GM23338 (cell line): Measurements from ENCODE around the gene MAP2K5. TPM values are rescaled to one million over a fixed set of nuclear protein-coding genes. Genes with fewer than 3 reads are reported as not detected.

Experiments
- ATAC-seq: fragments of 200-7000 bp; cut with Tn5 transposase; 3 replicates; pipeline ENCODE4 v1.9.1; 2020
- DNase-seq: peaks from one replicate; pipeline ENCODE4 v3.0.0-alpha.2; 2015; ENCODE audit warnings: low spot score
- H2AFZ ChIP-seq: fragments of 200-600 bp; sonication (generic); 2 replicates; pipeline ENCODE4 v1.8.0; 2016; ENCODE audit warnings: antibody characterized with exemption, mild to moderate bottlenecking, moderate library complexity
- H3F3A ChIP-seq: fragments of 200-600 bp; sonication (generic); replicated peaks from 2 replicates; pipeline ENCODE4 v1.8.0; 2017; ENCODE audit warnings: antibody characterized with exemption, mixed run types, low read depth
- H3K27ac ChIP-seq: fragments of 200-600 bp; sonication (generic); 2 replicates; pipeline ENCODE4 v1.6.1; 2016; ENCODE audit warnings: low read depth
- H3K27me3 ChIP-seq: fragments of 200-600 bp; sonication (generic); 2 replicates; pipeline ENCODE4 v1.8.0; 2016; ENCODE audit warnings: mild to moderate bottlenecking, mixed run types, moderate library complexity; ENCODE audit not compliant: insufficient read depth
- H3K36me3 ChIP-seq: fragments of 200-600 bp; sonication (generic); 2 replicates; pipeline ENCODE4 v1.8.0; 2016; ENCODE audit warnings: mild to moderate bottlenecking; ENCODE audit not compliant: insufficient read depth
- H3K4me1 ChIP-seq: fragments of 200-600 bp; sonication (generic); 2 replicates; pipeline ENCODE4 v1.8.0; 2016; ENCODE audit warnings: mild to moderate bottlenecking, moderate library complexity; ENCODE audit not compliant: insufficient read depth
- H3K4me2 ChIP-seq: fragments of 200-600 bp; sonication (generic); 2 replicates; pipeline ENCODE4 v1.7.1; 2017; ENCODE audit warnings: mixed run types
- H3K4me3 ChIP-seq: fragments of 200-600 bp; sonication (generic); 2 replicates; pipeline ENCODE4 v1.6.1; 2016; ENCODE audit warnings: mixed run types
- H3K79me2 ChIP-seq: fragments of 200-600 bp; sonication (generic); replicated peaks from 2 replicates; pipeline ENCODE4 v1.8.0; 2017; ENCODE audit warnings: mild to moderate bottlenecking; ENCODE audit not compliant: insufficient read depth
- H3K9me2 ChIP-seq: fragments of 200-600 bp; sonication (generic); 2 replicates; pipeline ENCODE4 v1.8.0; 2017; ENCODE audit not compliant: insufficient read depth
- H4K20me1 ChIP-seq: fragments of 200-600 bp; sonication (generic); replicated peaks from 2 replicates; pipeline ENCODE4 v1.8.0; 2017; ENCODE audit warnings: mild to moderate bottlenecking; ENCODE audit not compliant: insufficient read depth
- H3K27ac Mint-ChIP-seq: 2 replicates; pipeline ENCODE4 v1.8.0; 2020; ENCODE audit warnings: inconsistent platforms, mild to moderate bottlenecking, moderate library complexity, mixed read lengths
- H3K27me3 Mint-ChIP-seq: 3 replicates; pipeline ENCODE4 v1.8.0; 2022; ENCODE audit warnings: low read depth, mild to moderate bottlenecking, moderate library complexity, mixed read lengths, inconsistent platforms; ENCODE audit not compliant: insufficient read depth, poor library complexity
- H3K36me3 Mint-ChIP-seq: 3 replicates; pipeline ENCODE4 v1.8.0; 2021; ENCODE audit warnings: low read depth, mild to moderate bottlenecking, inconsistent platforms, moderate library complexity, mixed read lengths
- H3K4me1 Mint-ChIP-seq: 3 replicates; pipeline ENCODE4 v1.8.0; 2020; ENCODE audit warnings: mild to moderate bottlenecking, inconsistent platforms, mixed read lengths
- H3K4me3 Mint-ChIP-seq: 3 replicates; pipeline ENCODE4 v1.8.0; 2021; ENCODE audit warnings: moderate library complexity, mild to moderate bottlenecking, inconsistent platforms, mixed read lengths
- H3K9me3 Mint-ChIP-seq: 3 replicates; pipeline ENCODE4 v1.8.0; 2020; ENCODE audit warnings: moderate library complexity, mild to moderate bottlenecking, inconsistent platforms, mixed read lengths
- EZH2phosphoT487 ChIP-seq: fragments of 200-600 bp; sonication (generic); IDR thresholded peaks from one replicate; pipeline ENCODE4 v1.8.1; 2018; ENCODE audit warnings: antibody characterized with exemption; ENCODE audit not compliant: unreplicated experiment
- JUNB ChIP-seq: IDR thresholded peaks from one replicate; pipeline ENCODE4 v1.6.1; 2016; ENCODE audit warnings: antibody characterized with exemption; ENCODE audit not compliant: unreplicated experiment
- POLR2AphosphoS5 ChIP-seq: IDR thresholded peaks from 2 replicates; pipeline ENCODE4 v1.6.1; 2016; ENCODE audit warnings: antibody characterized with exemption, low read depth
- ZNF331 ChIP-seq: fragments of 250-450 bp; sonication (Bioruptor Pico); IDR thresholded peaks from 2 replicates; pipeline ENCODE4 v1.5.0; 2020; ENCODE audit warnings: low read depth, mild to moderate bottlenecking, moderate library complexity
- polyA plus RNA-seq: library from polyadenylated mRNA; unstranded; fragments of >200 nt; fragmentation: Nextera tagmentation; extraction: Ambion mirVana; gene quantifications from 2 replicates; pipeline ENCODE4 v1.2.1, GENCODE V29; 2016
- total RNA-seq: library from RNA; depleted of rRNA; stranded (reverse); fragments of >200 nt; shearing (Covaris generic); gene quantifications from 2 replicates; pipeline ENCODE4 v1.2.3, GENCODE V29; 2014
- TF ChIP-seq, protein P1 (sequence below): fragments of 250-450 bp; sonication (Bioruptor Pico); IDR thresholded peaks from 2 replicates; pipeline ENCODE4 v1.5.0; 2020; ENCODE audit warnings: mild to moderate bottlenecking, moderate library complexity
- TF ChIP-seq, protein P2 (sequence below): IDR thresholded peaks from one replicate; pipeline ENCODE4 v1.6.1; 2018; ENCODE audit warnings: antibody characterized with exemption; ENCODE audit not compliant: unreplicated experiment

The MAP2K5 gene
- total and polyA plus RNA-seq, 2 experiments from 2014 or later, result 6.5 to 13.6 TPM

DNA sequence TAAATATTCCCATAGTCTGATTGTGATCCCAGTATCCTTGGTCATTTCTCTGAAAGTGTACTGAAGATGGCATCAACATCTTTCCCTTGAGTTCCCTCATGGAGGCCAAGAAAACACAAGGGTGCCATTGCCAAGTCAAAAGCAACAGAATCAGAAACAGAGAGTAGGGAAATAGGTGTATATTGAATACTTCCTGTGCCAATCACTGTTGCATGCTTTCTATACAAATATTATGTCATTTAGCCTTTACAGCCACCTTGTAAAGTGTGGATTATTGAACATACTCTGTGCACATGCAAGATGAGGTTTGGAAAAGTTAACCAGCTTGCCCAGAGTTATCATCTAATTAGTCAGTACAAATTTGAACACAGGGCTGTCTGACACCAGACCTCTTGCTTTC lies 117.9 kb downstream of the MAP2K5 start (continued):
- TF ChIP-seq, protein P1, sequence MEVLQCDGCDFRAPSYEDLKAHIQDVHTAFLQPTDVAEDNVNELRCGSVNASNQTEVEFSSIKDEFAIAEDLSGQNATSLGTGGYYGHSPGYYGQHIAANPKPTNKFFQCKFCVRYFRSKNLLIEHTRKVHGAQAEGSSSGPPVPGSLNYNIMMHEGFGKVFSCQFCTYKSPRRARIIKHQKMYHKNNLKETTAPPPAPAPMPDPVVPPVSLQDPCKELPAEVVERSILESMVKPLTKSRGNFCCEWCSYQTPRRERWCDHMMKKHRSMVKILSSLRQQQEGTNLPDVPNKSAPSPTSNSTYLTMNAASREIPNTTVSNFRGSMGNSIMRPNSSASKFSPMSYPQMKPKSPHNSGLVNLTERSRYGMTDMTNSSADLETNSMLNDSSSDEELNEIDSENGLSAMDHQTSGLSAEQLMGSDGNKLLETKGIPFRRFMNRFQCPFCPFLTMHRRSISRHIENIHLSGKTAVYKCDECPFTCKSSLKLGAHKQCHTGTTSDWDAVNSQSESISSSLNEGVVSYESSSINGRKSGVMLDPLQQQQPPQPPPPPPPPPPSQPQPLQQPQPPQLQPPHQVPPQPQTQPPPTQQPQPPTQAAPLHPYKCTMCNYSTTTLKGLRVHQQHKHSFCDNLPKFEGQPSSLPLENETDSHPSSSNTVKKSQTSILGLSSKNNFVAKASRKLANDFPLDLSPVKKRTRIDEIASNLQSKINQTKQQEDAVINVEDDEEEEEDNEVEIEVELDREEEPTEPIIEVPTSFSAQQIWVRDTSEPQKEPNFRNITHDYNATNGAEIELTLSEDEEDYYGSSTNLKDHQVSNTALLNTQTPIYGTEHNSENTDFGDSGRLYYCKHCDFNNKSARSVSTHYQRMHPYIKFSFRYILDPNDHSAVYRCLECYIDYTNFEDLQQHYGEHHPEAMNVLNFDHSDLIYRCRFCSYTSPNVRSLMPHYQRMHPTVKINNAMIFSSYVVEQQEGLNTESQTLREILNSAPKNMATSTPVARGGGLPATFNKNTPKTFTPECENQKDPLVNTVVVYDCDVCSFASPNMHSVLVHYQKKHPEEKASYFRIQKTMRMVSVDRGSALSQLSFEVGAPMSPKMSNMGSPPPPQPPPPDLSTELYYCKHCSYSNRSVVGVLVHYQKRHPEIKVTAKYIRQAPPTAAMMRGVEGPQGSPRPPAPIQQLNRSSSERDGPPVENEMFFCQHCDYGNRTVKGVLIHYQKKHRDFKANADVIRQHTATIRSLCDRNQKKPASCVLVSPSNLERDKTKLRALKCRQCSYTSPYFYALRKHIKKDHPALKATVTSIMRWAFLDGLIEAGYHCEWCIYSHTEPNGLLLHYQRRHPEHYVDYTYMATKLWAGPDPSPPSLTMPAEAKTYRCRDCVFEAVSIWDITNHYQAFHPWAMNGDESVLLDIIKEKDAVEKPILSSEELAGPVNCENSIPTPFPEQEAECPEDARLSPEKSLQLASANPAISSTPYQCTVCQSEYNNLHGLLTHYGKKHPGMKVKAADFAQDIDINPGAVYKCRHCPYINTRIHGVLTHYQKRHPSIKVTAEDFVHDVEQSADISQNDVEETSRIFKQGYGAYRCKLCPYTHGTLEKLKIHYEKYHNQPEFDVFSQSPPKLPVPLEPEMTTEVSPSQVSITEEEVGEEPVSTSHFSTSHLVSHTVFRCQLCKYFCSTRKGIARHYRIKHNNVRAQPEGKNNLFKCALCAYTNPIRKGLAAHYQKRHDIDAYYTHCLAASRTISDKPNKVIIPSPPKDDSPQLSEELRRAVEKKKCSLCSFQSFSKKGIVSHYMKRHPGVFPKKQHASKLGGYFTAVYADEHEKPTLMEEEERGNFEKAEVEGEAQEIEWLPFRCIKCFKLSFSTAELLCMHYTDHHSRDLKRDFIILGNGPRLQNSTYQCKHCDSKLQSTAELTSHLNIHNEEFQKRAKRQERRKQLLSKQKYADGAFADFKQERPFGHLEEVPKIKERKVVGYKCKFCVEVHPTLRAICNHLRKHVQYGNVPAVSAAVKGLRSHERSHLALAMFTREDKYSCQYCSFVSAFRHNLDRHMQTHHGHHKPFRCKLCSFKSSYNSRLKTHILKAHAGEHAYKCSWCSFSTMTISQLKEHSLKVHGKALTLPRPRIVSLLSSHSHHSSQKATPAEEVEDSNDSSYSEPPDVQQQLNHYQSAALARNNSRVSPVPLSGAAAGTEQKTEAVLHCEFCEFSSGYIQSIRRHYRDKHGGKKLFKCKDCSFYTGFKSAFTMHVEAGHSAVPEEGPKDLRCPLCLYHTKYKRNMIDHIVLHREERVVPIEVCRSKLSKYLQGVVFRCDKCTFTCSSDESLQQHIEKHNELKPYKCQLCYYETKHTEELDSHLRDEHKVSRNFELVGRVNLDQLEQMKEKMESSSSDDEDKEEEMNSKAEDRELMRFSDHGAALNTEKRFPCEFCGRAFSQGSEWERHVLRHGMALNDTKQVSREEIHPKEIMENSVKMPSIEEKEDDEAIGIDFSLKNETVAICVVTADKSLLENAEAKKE (CRISPR knock-in tag), result no peak
- TF ChIP-seq JUNB, result no peak

DNA sequence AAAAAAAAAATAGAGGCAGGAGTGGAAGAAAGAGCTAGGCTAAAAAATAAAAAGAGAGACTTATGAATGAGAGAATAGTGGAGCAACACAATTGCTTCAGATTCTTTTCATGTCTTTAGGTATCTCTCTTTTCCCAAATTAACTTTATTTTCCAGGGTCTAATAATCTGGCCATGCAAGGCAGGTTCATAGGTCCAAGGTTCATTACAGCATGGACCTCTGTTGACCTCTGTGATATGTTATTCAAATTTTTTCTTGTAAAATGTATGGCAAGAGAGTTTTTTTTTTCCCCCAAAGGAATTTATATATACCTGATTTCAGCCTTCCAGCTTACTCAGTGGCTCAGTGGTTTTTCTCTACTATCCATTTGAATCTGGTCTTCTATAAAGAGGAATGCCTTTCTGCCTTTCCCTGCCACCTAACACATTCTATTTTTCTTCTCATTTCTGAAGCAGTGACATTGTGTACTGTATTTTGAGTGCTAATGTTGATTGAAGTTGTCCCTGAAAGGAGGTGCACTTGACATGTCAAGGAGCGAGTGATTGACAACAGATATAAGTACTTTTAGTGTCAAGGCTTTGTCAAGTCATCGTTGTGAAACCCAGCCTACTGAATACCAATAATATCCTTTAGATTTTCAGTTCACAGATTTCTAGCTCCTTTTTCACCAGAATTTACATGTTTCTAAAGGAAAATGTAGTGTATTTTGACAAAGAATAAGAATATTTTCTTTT lies 118.5 kb downstream of the MAP2K5 start:
- no peaks in the 10 kb centered on the region for H3K27me3 ChIP-seq
- H4K20me1 ChIP-seq, result no peaks in the 10 kb centered on the region
- H3F3A ChIP-seq, result no peaks in the 10 kb centered on the region
- H3K4me3 ChIP-seq, result no peak overlapping the region
- Mint-ChIP-seq H3K27ac (no peak overlapping the region; the same call in 1 of the 2 replicates), H3K4me3 (no peak overlapping the region), H3K36me3 (no peaks in the 10 kb centered on the region; the same call in 2 of the 3 replicates), H3K27me3 (no peaks in the 10 kb centered on the region), H3K9me3 (no peaks in the 10 kb centered on the region), H3K4me1 (peaks cover 3% of the 10 kb centered on the region; the same call in 1 of the 3 replicates)
- no peaks in the 10 kb centered on the region for H3K9me2 ChIP-seq
- DNase-seq (no peak), ATAC-seq (no peak)
- no peaks in the 10 kb centered on the region for H3K79me2 ChIP-seq
- no peaks in the 10 kb centered on the region for H3K36me3 ChIP-seq
- H3K4me1 ChIP-seq, result no peaks in the 10 kb centered on the region
- H3K4me2 ChIP-seq, result no peak overlapping the region
- H2AFZ ChIP-seq, result no peak overlapping the region
- no peak overlapping the region for H3K27ac ChIP-seq
- TF ChIP-seq, protein P2, sequence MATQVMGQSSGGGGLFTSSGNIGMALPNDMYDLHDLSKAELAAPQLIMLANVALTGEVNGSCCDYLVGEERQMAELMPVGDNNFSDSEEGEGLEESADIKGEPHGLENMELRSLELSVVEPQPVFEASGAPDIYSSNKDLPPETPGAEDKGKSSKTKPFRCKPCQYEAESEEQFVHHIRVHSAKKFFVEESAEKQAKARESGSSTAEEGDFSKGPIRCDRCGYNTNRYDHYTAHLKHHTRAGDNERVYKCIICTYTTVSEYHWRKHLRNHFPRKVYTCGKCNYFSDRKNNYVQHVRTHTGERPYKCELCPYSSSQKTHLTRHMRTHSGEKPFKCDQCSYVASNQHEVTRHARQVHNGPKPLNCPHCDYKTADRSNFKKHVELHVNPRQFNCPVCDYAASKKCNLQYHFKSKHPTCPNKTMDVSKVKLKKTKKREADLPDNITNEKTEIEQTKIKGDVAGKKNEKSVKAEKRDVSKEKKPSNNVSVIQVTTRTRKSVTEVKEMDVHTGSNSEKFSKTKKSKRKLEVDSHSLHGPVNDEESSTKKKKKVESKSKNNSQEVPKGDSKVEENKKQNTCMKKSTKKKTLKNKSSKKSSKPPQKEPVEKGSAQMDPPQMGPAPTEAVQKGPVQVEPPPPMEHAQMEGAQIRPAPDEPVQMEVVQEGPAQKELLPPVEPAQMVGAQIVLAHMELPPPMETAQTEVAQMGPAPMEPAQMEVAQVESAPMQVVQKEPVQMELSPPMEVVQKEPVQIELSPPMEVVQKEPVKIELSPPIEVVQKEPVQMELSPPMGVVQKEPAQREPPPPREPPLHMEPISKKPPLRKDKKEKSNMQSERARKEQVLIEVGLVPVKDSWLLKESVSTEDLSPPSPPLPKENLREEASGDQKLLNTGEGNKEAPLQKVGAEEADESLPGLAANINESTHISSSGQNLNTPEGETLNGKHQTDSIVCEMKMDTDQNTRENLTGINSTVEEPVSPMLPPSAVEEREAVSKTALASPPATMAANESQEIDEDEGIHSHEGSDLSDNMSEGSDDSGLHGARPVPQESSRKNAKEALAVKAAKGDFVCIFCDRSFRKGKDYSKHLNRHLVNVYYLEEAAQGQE, result no peak
- TF ChIP-seq EZH2phosphoT487 (no peak), POLR2AphosphoS5 (no peak), ZNF331 (CRISPR knock-in tag) (no peak)
